ENCODE results near the gene SMAD2.

The SMAD2 gene

GRCh38 chr18:47950511-47950910, 20.1 kb upstream of the SMAD2 start:
- H3K4me3 ChIP-seq (replicated peaks; ENCODE audit: low read depth, low read length) = no peak overlapping the region
- TF ChIP-seq CTCF (IDR thresholded peaks at IDR 0.05; ENCODE audit: low read length, missing control alignments) = no peak

GRCh38 chr18:47949202-47949601, 18.7 kb upstream of the SMAD2 start:
- TF ChIP-seq CTCF (IDR thresholded peaks at IDR 0.05; ENCODE audit: low read length, missing control alignments) = no peak
- peak; percentile 42 for DNase-seq (ENCODE audit: low read depth)
- H3K4me3 ChIP-seq (replicated peaks; ENCODE audit: low read depth, low read length) = no peak overlapping the region

More at GRCh38 chr18:47950511-47950910, 20.1 kb upstream of the SMAD2 start:
- no peak for DNase-seq (ENCODE audit: low read depth)

- H3K4me3 ChIP-seq (replicated peaks; ENCODE audit: low read depth, low read length) = no peak overlapping the region
- no peak for DNase-seq (ENCODE audit: low read depth)
- no peak for TF ChIP-seq CTCF (IDR thresholded peaks at IDR 0.05; ENCODE audit: low read length, missing control alignments)
These were observed 16.4 kb upstream of the SMAD2 start for GRCh38 chr18:47946889-47947288.

GRCh38 chr18:47944972-47945852, 14.8 kb upstream of the SMAD2 start:
- TF ChIP-seq CTCF (IDR thresholded peaks at IDR 0.05; ENCODE audit: low read length, missing control alignments) = no peak
- peak; percentile 64 for DNase-seq (ENCODE audit: low read depth)
- no peak overlapping the region for H3K4me3 ChIP-seq (replicated peaks; ENCODE audit: low read depth, low read length)

GRCh38 chr18:47936952-47937351, 6.5 kb upstream of the SMAD2 start:
- DNase-seq (ENCODE audit: low read depth) = no peak
- H3K4me3 ChIP-seq (replicated peaks; ENCODE audit: low read depth, low read length) = no peak overlapping the region
- TF ChIP-seq CTCF (IDR thresholded peaks at IDR 0.05; ENCODE audit: low read length, missing control alignments) = no peak

- no peak overlapping the region for H3K4me3 ChIP-seq (replicated peaks; ENCODE audit: low read depth, low read length)
- DNase-seq (ENCODE audit: low read depth) = no peak
- no peak for TF ChIP-seq CTCF (IDR thresholded peaks at IDR 0.05; ENCODE audit: low read length, missing control alignments)
These were observed 5.0 kb upstream of the SMAD2 start for GRCh38 chr18:47935321-47936055.

All from fibroblast of pulmonary artery (primary cell).